ENCODE data around the gene SWI5.

- TF ChIP-seq, protein P1, sequence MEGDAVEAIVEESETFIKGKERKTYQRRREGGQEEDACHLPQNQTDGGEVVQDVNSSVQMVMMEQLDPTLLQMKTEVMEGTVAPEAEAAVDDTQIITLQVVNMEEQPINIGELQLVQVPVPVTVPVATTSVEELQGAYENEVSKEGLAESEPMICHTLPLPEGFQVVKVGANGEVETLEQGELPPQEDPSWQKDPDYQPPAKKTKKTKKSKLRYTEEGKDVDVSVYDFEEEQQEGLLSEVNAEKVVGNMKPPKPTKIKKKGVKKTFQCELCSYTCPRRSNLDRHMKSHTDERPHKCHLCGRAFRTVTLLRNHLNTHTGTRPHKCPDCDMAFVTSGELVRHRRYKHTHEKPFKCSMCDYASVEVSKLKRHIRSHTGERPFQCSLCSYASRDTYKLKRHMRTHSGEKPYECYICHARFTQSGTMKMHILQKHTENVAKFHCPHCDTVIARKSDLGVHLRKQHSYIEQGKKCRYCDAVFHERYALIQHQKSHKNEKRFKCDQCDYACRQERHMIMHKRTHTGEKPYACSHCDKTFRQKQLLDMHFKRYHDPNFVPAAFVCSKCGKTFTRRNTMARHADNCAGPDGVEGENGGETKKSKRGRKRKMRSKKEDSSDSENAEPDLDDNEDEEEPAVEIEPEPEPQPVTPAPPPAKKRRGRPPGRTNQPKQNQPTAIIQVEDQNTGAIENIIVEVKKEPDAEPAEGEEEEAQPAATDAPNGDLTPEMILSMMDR (IDR thresholded peaks at IDR 0.05), result no peak
- TF ChIP-seq POLR2AphosphoS5 (IDR thresholded peaks at IDR 0.05), result no peak
Observed at GRCh38 chr9:128297221-128297773, 21.2 kb downstream of the SWI5 start.

Data from transverse colon (tissue), 4 donors.